NOMO-1 treated with dmso at 0.1 percent for 144 hours (cell line): ENCODE results near the gene NOS1AP.
"Not testable (repeated sequence)": the region's sequence is repeated elsewhere in the genome, so short reads cannot be mapped to it uniquely, and the experiment has no call there.

Experiments
- DNase-seq: peaks from one replicate; lab custom pipeline; 2025; ENCODE audit not compliant: unreplicated experiment; lab: John Stamatoyannopoulos, UW

Gene NOS1AP

DNA sequence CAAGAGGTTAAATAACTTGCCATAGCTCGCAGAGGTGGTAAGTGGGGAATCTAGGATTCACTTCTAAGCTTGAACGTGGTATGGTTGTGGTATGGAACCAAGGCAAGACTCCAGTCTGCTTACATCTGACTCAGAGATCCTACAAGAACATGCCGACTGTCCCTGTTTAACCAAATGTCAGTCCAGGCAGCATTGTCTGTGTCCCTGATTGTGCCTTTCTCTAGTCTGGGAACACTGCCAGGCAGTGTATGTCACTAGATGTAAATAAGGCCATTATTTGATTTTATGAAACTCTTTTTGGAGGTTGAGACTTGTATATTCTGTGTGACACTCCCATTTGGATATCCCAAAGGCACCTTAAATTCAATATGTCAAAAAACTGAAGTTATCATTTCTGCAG is 96.0 kb downstream of the NOS1AP start:
- DNase-seq = no peak

DNA sequence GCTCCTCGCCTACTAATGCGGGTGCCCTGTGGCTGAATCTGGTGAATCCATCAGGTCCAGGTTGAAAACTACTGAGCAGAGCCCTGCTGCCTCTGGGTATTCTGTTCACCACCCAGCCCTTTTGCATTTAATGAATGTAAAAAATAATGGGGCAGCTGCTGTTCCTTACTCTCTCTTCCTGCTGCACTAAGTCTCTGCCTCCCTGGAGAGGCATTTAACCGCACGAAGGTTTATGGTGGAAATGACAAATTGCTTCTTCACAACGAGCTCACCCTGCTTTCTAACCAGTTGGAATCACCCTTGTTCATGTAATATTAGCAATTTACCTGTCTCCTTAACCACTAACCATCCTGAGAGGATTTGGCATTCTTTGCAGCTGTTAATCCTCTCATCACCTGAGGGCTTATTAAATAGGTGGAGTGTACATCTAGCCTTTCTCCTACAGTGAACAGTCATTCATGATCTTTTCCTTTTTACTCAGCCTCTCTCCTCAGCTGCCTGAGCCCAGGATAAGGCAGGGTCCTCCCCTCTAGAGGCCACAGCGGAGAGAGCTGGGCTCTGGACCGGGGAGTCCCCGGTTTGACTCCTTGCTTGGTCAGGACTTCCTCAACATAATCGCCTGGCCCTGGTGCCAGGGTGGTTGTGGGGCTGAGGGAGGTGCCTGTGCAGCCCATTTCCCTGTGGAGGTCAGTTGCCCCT is 97.6 kb downstream of the NOS1AP start:
- no peak for DNase-seq

DNA sequence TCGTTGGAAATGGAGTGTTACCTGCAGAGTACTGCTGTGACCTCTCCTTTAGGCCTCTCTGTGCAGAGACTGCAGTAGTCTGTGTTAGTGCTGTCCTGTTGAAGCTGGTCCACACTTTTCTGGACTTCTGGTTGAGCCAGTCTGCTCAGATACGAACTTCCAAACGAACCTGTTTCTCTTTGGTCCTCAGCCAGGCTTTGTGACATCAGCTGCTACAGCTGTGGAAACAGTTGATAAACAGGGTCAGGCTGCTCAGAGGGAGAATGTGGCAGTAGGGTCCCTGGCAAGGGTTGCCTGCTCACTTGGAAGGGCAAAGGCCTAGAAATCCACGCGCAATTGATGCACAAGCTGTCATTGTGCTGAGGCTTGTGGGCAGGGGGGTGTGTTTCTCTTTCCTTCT is 98.8 kb downstream of the NOS1AP start:
- DNase-seq = no peak

DNA sequence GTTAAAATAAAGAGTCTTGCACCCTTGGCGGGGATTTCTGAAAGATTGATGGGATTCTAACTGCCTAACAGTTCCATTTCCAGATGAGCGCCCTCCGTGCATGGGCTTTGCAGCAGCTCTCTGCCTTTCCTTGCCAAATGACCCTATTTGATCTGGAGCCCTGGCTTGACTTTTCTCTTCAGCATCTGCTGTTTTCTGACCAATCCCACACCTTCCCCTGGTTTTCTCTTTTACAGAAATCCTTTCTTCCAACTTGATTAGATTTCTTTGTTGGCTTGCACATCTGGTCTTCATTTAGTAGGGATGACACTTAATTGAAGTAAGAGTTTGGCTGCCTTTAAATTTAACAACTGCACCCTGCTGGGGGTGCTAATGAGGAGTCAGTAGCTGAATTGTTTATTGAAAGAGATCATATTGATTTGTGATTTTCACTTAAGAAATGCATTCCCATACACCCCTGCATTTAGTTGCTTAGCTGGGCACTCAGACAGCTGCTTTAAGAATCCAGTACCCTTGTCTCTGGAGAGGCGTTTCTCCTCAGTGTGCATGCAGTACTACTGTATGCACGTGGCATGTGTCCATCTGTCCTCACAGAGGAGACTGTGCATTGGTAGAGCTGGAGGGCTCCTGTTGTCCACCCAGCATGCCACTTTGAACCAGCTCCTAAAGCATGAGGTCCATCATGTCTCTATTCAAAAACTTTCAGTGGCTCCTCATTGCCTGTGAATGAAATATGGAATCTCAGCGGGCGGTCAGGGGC is 99.7 kb downstream of the NOS1AP start:
- no peak for DNase-seq

DNA sequence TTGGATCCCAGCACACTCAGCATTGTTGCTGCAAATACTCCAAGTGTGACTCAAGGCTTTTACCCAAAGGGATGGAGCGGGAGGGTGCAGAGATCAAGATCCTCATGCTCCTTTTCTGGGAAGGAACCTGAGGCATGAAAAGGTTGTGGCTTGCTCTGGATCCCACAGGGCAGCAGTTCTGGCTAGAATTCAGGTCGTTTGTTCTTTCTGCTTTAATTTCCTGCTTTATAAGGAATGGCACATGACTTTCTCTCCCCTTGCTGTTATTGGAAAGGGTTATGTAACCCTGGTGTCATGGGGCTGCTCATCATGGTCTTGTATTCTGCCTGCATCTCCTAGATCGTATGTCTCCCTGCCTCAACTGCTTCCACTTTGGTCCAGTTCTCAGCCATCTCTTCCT is 101.6 kb downstream of the NOS1AP start:
- DNase-seq = no peak

DNA sequence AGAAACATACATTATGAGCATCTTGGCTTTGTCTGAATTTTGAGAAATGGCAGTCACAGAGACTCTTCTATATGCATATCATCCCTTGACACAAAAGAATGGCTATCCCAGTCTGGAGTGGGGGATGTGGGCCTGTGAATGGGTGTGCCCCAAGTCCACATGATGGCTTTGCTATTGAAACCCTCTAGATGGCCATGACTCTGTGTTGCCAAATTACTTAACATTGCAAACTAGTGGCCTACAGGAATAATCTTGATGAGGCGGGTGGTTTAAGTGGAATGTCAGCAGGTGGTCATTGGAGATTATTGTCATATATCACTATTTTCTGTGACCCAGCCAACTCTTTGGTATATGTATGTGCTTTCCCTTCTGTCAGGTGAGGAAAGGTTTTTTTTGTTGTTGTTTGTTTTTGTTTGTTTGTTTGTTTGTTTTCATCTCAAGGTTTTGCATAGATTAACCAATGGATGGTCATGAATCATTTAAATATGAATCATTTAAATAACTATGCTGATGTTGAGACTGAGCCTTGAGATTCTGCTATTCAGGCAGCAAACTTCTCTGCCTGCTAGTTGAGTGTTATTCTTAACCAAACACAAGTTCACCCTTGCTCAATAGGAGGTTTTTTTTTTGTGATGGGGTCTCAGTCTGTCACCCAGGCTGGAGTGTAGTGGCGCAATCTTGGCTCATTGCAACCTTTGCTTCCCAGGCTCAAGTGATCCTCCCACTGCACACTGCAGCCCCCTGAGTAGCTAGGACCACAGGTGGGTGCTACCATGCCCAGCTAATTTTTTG is 103.0 kb downstream of the NOS1AP start:
- no peak for DNase-seq

DNA sequence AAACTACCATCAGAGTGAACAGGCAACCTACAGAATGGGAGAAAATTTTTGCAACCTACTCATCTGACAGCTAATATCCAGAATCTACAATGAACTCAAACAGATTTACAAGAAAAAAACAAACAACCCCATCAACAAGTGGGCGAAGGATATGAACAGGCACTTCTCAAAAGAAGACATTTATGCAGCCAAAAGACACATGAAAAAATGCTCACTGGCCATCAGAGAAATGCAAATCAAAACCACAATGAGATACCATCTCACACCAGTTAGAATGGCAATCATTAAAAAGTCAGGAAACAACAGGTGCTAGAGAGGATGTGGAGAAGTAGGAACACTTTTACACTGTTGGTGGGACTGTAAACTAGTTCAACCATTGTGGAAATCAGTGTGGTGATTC is 104.1 kb downstream of the NOS1AP start:
- DNase-seq = not testable (repeated sequence)

DNA sequence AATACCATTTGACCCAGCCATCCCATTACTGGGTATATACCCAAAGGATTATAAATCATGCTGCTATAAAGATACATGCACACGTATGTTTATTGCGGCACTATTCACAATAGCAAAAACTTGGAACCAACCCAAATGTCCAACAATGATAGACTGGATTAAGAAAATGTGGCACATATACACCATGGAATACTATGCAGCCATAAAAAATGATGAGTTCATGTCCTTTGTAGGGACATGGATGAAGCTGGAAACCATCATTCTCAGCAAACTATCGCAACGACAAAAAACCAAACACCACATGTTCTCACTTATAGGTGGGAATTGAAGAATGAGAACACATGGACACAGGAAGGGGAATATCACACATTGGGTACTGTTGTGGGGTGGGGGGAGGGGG is 104.5 kb downstream of the NOS1AP start:
- DNase-seq = not testable (repeated sequence)

DNA sequence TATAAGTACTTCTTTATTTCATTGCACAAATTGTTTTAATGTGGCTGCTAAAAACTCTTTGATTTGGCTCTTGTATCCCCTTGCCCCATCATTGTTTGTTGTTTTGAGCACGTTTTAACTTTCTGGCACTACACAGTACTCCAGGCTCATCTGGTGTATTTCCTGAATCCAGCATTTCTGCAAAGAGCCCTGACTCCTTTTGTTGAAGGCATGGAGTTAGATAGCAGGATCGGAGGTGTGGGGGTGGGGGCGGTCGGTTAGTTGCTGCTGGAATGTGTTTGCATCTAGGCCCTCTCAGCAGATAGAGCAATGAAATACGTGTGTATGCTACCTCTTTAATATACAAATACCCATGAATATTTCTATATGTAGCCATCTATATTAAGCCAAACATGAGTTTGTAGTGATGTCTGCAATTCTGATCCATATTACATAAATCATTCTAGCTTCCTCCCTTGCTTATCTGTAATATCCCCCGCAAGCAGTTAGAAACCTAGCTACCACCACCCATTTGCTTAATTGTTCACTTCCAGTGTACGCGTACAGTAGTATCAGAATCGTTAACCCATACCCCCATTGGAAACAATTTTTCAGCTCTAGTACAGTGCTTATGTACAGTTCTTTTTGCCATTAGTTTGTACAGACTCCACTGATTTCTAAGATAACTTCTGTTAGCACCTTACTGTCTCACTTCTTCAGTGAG is 106.0 kb downstream of the NOS1AP start:
- DNase-seq = no peak

DNA sequence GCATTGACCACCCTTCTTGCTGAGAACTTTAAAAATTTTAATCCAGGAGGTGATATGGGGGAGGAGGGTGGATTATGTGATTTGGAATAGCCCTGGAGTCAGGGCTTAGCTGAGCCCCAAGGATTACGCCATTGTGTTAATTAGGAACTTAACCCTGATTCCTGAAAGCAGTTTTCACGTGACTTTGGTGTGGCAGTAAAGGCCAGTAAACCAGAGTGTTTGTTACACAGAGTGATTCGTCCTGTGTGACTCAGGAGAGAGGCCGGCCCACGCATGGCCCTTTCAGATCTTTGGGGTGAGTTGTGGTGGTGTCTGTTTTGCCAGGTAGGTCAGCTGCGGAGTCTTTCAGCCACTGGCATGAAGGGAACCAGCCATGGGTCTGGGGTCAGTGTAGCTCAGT is 107.6 kb downstream of the NOS1AP start:
- no peak for DNase-seq

DNA sequence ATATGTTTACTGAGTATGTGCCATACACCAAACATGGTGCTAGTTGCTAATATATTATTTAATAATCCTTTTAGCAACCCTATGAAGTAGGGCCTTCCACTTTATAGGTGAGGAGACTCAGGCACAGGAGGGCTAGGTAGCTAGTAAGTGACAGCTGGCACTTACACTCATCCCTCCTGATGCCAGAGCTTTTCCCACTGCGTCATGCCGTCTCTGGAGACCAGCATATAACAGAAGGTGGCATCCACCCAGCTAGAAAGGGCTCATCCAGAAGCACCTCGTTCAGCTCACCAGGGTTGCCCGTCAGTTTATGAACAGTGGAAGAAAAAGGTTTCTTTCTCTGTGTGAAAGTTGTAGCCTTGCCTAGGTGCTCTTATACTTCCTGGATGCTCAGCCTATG is 108.9 kb downstream of the NOS1AP start:
- DNase-seq = no peak

DNA sequence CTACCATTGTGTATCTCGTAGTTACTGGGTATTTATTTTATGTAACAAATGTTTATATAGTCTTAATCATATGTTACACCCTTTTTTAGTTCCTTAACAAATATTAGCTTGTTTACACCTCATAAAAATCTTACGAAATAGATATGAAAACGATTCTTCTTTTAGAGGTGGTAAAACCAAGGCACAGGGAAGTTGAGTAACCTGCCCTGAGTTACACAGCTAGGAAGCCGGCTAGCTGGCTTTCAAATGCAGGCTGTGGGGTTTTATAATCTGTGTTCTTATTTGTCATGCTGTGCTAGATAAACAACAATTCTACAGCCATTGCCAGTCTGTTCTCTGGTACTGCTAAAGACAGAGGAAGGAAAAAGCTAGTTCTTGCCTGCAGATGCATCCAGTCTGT is 109.6 kb downstream of the NOS1AP start:
- no peak for DNase-seq

DNA sequence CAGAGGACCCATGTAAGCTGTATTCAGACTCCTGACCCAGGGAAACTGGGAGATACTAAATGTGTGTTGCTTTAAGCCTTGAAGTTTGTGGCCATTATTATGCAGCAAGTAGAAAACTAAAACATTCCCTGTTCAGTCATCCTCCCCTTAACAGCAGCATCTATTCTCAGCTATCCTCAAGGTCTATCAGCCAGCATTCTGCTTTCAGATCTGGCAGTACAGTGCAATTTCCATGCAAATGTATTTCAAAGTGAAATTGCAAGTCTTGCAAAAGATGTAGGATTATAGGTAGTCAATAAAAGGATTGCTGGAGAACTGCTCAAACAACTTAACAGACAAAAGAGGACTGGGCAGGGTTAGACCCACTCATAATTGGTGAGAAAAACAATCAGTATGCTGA is 111.3 kb downstream of the NOS1AP start:
- DNase-seq = no peak

DNA sequence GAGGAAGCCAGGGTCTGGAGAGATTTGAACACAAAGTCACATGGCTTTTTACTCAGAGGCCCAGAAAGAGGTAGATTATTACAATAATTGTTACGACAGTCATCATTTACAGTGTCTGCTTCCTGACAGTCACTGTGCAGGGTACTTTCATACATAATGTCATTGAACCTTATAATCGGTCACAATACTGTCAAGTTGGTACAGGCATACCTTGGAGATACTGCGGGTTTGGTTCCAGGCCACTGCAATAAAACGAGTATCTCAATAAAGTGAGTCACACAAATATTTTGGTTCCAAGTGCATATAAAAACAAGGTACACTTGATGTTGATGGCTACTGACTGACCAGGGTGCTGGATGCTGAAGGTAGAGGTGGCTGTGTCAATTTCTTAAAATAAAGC is 112.6 kb downstream of the NOS1AP start:
- DNase-seq = no peak

DNA sequence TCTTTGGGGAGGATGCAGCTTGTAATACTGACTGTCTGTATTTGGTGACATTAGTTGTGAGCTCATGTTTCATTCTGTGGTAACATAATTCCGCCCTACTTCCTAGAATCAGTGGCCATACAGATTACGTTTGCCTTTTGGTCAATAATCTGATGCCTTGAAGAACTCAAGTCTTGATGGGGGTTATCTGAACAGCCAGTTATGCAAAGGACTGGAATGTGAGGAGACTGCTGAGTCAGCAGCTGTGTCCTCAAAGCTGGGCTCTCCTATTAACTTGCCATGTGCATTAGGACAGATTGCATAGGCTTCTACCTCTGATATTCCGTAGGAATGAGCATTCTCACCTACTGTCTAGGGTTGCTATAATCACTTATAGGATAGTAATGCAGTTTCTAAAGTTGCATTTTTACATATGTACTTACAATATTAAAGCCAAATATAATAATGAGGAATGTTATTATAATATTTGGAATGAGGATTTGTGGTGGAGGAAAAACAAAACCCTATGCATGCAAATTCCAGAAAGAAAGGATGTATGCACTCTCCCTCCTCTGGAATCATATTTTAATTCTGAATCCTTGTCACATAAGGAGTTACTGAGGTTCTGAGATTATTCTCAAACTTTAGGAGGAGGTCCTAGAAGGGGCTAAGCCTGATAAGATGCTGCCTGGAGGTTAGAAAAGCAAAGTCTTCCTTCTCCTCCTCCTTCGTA is 116.0 kb downstream of the NOS1AP start:
- DNase-seq = no peak

DNA sequence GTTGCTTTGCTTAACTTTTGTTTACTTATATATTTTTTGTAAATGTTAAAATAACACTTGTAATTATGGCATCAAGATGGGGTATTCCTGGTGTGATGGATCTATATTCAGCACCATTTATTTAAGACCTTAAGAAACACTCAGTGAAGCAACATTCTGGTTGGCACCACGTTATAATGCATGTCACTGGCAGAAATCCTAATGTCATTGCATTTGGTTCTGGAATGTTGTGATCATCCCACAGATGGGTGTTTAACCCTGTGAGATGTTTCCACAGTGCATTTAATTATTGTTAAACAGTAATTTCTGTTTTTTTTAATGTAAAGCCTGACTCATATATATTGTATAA is 116.5 kb downstream of the NOS1AP start:
- no peak for DNase-seq

DNA sequence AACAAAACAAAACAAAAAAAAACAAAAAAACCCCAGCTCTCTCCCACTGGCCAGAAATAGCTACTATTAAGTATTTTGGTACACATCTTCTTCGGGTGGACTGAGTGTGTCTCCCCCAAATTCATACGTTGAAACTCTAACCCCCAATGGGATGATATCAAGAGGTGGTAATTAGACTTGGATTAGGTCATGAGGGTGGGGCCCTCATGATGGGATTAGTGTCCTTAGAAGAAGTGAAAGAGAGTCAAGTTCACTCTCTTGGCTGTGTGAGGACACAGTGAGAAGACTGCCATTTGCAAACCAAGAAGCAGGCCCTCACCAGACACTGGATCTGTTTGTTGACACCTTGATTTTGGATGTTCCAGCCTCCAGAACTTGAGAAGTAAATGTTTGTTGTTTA is 116.9 kb downstream of the NOS1AP start:
- no peak for DNase-seq

DNA sequence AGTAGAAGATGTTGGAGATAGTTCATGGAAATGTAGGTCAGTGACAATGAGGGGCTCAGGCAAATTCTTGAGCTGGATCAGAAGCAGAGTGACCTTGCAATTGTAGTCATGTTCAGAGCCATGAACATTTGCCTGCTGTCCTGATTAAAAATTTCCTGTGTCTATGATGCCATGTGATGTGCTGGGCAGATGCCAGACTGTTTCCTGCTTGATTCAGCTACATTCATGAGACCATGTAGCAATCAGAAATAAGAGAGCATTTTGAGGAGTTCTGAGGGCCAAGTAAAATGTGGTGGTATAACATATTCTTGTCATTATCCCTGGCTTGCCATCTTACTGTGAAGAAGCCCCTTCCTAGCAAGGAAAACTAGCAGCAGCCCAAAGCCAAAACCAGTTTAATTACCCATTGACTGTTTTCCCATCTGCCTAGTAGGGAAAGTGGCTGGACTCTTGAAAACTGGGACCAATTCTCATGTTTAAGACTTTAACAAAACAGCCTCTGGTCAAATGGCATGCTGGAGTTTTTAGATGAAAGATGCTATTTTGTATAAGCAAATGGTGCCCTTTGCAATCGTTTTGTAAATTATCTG is 118.3 kb downstream of the NOS1AP start:
- no peak for DNase-seq

DNA sequence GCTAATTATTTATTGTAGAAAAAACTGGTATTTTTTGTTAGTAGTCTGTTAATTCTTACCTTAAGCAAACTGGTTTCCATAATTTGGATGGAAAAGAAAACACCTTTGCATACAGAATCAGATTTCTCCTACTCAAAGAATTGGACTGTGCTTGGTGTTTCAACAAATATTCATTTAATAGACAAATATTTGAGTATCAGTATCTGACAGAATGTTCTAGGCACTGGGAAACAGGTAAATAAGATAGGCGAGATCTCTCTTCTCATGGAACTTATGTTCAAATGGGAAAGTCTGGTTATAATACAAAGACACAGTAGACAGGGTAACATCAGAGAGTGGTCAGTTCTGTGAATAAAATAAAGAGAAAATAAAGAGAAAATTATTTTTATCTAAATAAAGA is 119.9 kb downstream of the NOS1AP start:
- DNase-seq = no peak
